HG03025 (cell line): ENCODE results near the gene EP300.
"Not testable (repeated sequence)": the region's sequence is repeated elsewhere in the genome, so short reads cannot be mapped to it uniquely, and the experiment has no call there.

Experiments
- ATAC-seq: cut with Tn5 transposase; IDR thresholded peaks from one replicate; pipeline ENCODE4 v1.9.1; 2021; ENCODE audit warnings: mild to moderate bottlenecking, moderate library complexity; ENCODE audit not compliant: unreplicated experiment, low FRiP score

EP300 gene

GRCh38 chr22:41076857-41077256 lies 15.5 kb upstream of the EP300 start:
- no peak for ATAC-seq

- no peak for ATAC-seq
These were observed 13.5 kb upstream of the EP300 start for GRCh38 chr22:41078931-41079330.

- ATAC-seq = no peak
These were observed 6.5 kb upstream of the EP300 start for GRCh38 chr22:41085842-41086241.

GRCh38 chr22:41091132-41092022 lies 1.0 kb upstream of the EP300 start:
- ATAC-seq = peak; percentile 51

- ATAC-seq = no peak
These were observed 537 bp downstream of the EP300 start for GRCh38 chr22:41092847-41093411.

GRCh38 chr22:41094041-41094593 lies 1.7 kb downstream of the EP300 start:
- no peak for ATAC-seq

- no peak for ATAC-seq
These were observed 4.0 kb downstream of the EP300 start for GRCh38 chr22:41096391-41096790.

- no peak for ATAC-seq
These were observed 4.4 kb downstream of the EP300 start for GRCh38 chr22:41096841-41097240.

GRCh38 chr22:41099036-41099435 lies 6.6 kb downstream of the EP300 start:
- no peak for ATAC-seq

- no peak for ATAC-seq
These were observed 14.0 kb downstream of the EP300 start for GRCh38 chr22:41106122-41106968.

- ATAC-seq = not testable (repeated sequence)
These were observed 14.6 kb downstream of the EP300 start for GRCh38 chr22:41106969-41107325.

- ATAC-seq = no peak
These were observed 18.6 kb downstream of the EP300 start for GRCh38 chr22:41110968-41111367.

- no peak for ATAC-seq
These were observed 23.9 kb downstream of the EP300 start for GRCh38 chr22:41116342-41116741.

GRCh38 chr22:41117127-41117965 lies 25.0 kb downstream of the EP300 start:
- ATAC-seq = no peak

- no peak for ATAC-seq
These were observed 30.8 kb downstream of the EP300 start for GRCh38 chr22:41123151-41123550.

GRCh38 chr22:41124086-41124485 lies 31.7 kb downstream of the EP300 start:
- ATAC-seq = no peak

- no peak for ATAC-seq
These were observed 35.1 kb downstream of the EP300 start for GRCh38 chr22:41127451-41127850.

- ATAC-seq = no peak
These were observed 36.2 kb downstream of the EP300 start for GRCh38 chr22:41128606-41129005.

- no peak for ATAC-seq
These were observed 40.2 kb downstream of the EP300 start for GRCh38 chr22:41132550-41132949.

- no peak for ATAC-seq
These were observed 48.1 kb downstream of the EP300 start for GRCh38 chr22:41140365-41140957.
